Measurements from ENCODE around the gene ZNF358. TPM values are rescaled to one million over a fixed set of nuclear protein-coding genes. Genes with fewer than 3 reads are reported as not detected.
A peak's percentile ranks its signal among the peaks of the same experiment; 100 is the strongest.

ZNF358 gene
- polyA plus RNA-seq, 3 donors, result 0.41 to 8.6 (median 1.0) TPM

DNA sequence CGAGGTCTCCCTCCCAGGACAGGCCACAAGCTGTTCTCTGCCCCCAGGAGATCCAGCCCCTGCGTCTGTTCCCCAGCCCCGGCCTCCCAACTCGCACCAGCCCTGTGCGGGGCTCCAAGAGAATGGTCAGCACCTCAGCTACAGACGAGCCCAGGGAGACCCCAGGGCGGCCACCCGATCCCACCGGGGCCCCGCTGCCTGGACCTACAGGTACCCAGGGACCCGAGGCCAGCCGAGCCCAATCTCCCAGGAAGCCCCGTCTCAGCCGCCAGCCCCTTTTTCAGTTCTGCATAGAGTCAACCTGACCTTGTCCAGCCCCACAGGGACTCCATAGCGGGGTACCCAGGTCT, 25.5 kb downstream of the ZNF358 start:
- H3K4me2 ChIP-seq (replicated peaks; ENCODE audit: extremely low read depth, low read length, poor library complexity, severe bottlenecking), result no peak overlapping the region
- no peaks in the 10 kb centered on the region for H3K9me3 ChIP-seq (replicated peaks in 1 of 2; ENCODE audit: control insufficient read depth in 1 of 2, insufficient read depth in 1 of 2, low read length in 2 of 2)
- peaks cover 51 to 53% of the 10 kb centered on the region in 2 donors for H3K4me1 ChIP-seq (ENCODE audit: control insufficient read depth in 1 of 2, insufficient read depth in 2 of 2, low read length in 2 of 2)
- peak overlapping the region in 3 of 7 donors; percentile 33 to 57 (median 50) for H3K27ac Mint-ChIP-seq
- peaks cover 0 to 5% (median 0%) of the 10 kb centered on the region in 7 donors for H3K9me3 Mint-ChIP-seq
- intact Hi-C loops (cut with micrococcal nuclease), result loop anchor here (5.0 to 10.0 kb wide), 2 partner anchors 49 to 113 kb away; no protein-coding TSS in a partner anchor
- H3K27me3 Mint-ChIP-seq (ENCODE audit: low read depth in 3 of 3), result no peaks in the 10 kb centered on the region
- H4K20me1 ChIP-seq (ENCODE audit: insufficient read depth, low read length), result no peaks in the 10 kb centered on the region
- peaks cover 44 to 59% of the 10 kb centered on the region in 2 donors for H3K36me3 ChIP-seq (replicated peaks in 1 of 2; ENCODE audit: control insufficient read depth in 1 of 2, insufficient read depth in 2 of 2, low read length in 2 of 2)
- H3K27me3 ChIP-seq (ENCODE audit: control insufficient read depth in 2 of 2, insufficient read depth in 2 of 2, low read length in 2 of 2), result no peaks in the 10 kb centered on the region
- WGBS (ENCODE audit: insufficient coverage), result 93% methylated on average over 15 of the region's 15 CpGs
- no peak overlapping the region for H2AFZ ChIP-seq (ENCODE audit: insufficient read depth, low read depth, low read length, poor library complexity, severe bottlenecking)
- peaks cover 53 to 66% of the 10 kb centered on the region in 2 donors for H3K36me3 Mint-ChIP-seq
- no peak overlapping the region for H3K4me3 Mint-ChIP-seq
- peaks cover 5% of the 10 kb centered on the region for H3K79me2 ChIP-seq (ENCODE audit: insufficient read depth, low read length)
- TF ChIP-seq, protein P1, sequence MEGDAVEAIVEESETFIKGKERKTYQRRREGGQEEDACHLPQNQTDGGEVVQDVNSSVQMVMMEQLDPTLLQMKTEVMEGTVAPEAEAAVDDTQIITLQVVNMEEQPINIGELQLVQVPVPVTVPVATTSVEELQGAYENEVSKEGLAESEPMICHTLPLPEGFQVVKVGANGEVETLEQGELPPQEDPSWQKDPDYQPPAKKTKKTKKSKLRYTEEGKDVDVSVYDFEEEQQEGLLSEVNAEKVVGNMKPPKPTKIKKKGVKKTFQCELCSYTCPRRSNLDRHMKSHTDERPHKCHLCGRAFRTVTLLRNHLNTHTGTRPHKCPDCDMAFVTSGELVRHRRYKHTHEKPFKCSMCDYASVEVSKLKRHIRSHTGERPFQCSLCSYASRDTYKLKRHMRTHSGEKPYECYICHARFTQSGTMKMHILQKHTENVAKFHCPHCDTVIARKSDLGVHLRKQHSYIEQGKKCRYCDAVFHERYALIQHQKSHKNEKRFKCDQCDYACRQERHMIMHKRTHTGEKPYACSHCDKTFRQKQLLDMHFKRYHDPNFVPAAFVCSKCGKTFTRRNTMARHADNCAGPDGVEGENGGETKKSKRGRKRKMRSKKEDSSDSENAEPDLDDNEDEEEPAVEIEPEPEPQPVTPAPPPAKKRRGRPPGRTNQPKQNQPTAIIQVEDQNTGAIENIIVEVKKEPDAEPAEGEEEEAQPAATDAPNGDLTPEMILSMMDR (IDR thresholded peaks at IDR 0.05), result no peak
- H3K27ac ChIP-seq (ENCODE audit: low read depth in 1 of 2, low read length in 2 of 2), result no peak overlapping the region
- no peak overlapping the region for H3K4me3 ChIP-seq (replicated peaks in 1 of 3; ENCODE audit: low read depth in 2 of 3, low read length in 3 of 3)
- H3K4me1 Mint-ChIP-seq, result peaks cover 58% of the 10 kb centered on the region
- no peak for DNase-seq
- no peak overlapping the region for H3K9ac ChIP-seq (ENCODE audit: insufficient read depth, low read length, poor library complexity, severe bottlenecking)

DNA sequence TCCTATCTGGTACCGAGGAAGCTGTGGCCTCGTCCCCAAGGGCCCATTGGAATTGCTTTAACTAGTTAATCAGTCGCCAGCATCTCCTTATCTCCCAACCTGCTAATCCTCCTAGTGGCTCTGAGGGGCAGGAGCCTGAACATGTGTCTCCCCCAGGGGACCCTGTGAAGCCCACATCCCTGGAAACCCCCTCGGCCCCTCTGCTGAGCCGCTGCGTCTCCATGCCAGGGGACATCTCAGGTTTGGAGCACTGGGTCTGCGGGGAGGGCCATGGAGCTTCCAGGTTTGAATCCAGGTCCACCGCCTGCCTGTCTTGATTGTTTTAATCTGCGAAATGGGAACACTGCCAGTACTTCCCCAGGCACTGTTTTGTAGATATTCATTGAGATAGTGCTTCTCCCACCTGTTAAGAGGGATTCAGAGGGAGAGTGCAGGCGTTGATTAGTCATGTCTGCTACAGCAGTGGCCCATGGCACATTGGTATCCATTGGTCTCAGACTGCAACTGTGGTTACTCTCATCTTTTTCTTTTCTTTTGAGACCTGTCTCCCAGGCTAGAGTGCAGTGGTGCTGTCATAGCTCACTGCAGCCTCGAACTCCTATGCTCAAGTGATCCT, 26.0 kb downstream of the ZNF358 start:
- H3K36me3 ChIP-seq (replicated peaks in 1 of 2; ENCODE audit: control insufficient read depth in 1 of 2, insufficient read depth in 2 of 2, low read length in 2 of 2), result peaks cover 44 to 58% of the 10 kb centered on the region in 2 donors
- Mint-ChIP-seq H3K4me1 (peaks cover 54% of the 10 kb centered on the region), H3K9me3 (peaks cover 0 to 5% (median 0%) of the 10 kb centered on the region in 7 donors), H3K27me3 (ENCODE audit: low read depth in 3 of 3) (no peaks in the 10 kb centered on the region), H3K27ac (peak overlapping the region in 5 of 7 donors; percentile 33 to 84 (median 66)), H3K4me3 (no peak overlapping the region), H3K36me3 (peaks cover 52 to 65% of the 10 kb centered on the region in 2 donors)
- no peaks in the 10 kb centered on the region for H3K9me3 ChIP-seq (replicated peaks in 1 of 2; ENCODE audit: control insufficient read depth in 1 of 2, insufficient read depth in 1 of 2, low read length in 2 of 2)
- TF ChIP-seq, protein P1 (IDR thresholded peaks at IDR 0.05), result no peak
- H3K27me3 ChIP-seq (ENCODE audit: control insufficient read depth in 2 of 2, insufficient read depth in 2 of 2, low read length in 2 of 2), result no peaks in the 10 kb centered on the region
- peaks cover 48 to 53% of the 10 kb centered on the region in 2 donors for H3K4me1 ChIP-seq (ENCODE audit: control insufficient read depth in 1 of 2, insufficient read depth in 2 of 2, low read length in 2 of 2)
- no peak overlapping the region for H3K9ac ChIP-seq (ENCODE audit: insufficient read depth, low read length, poor library complexity, severe bottlenecking)
- intact Hi-C loops (cut with micrococcal nuclease), result loop anchor here (5.0 to 10.0 kb wide), 2 partner anchors 50 to 113 kb away; no protein-coding TSS in a partner anchor
- H4K20me1 ChIP-seq (ENCODE audit: insufficient read depth, low read length), result no peaks in the 10 kb centered on the region
- H2AFZ ChIP-seq (ENCODE audit: insufficient read depth, low read depth, low read length, poor library complexity, severe bottlenecking), result no peak overlapping the region
- no peak overlapping the region for H3K4me2 ChIP-seq (replicated peaks; ENCODE audit: extremely low read depth, low read length, poor library complexity, severe bottlenecking)
- H3K27ac ChIP-seq (ENCODE audit: low read depth in 1 of 2, low read length in 2 of 2), result peak overlapping the region in 1 of 2 donors; percentile 95
- WGBS (ENCODE audit: insufficient coverage), result 98% methylated on average over 9 of the region's 11 CpGs
- DNase-seq, result no peak
- peaks cover 5% of the 10 kb centered on the region for H3K79me2 ChIP-seq (ENCODE audit: insufficient read depth, low read length)
- no peak overlapping the region for H3K4me3 ChIP-seq (replicated peaks in 1 of 3; ENCODE audit: low read depth in 2 of 3, low read length in 3 of 3)

All from CD14-positive monocyte (primary cell).